GM18867 (cell line): Measurements from ENCODE around the gene CCDC148.
"Not testable (repeated sequence)": the region's sequence is repeated elsewhere in the genome, so short reads cannot be mapped to it uniquely, and the experiment has no call there.

Experiments used
- ATAC-seq: cut with Tn5 transposase; IDR thresholded peaks from one replicate; pipeline ENCODE4 v1.9.1; 2021; ENCODE audit warnings: mild to moderate bottlenecking, moderate library complexity; ENCODE audit not compliant: unreplicated experiment

CCDC148 gene

DNA sequence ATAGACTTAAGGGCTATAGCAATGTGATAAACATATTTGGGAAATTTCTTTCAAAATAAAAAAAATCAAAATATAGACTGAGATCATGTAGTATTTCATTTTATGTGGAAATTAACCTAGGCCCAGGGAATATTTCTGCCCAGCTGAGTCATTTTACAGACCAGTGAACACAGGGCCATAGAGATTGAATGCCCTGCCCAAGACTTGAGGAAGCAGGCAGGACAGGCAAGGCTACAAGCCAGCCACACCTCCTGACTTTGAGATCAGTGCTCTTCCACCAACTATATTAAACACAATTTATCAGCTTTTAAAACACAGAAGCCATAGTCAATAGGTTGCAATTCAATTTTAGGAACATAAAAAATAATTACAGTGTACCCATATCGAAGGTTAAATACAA is 12.9 kb downstream of the CCDC148 start:
- no peak for ATAC-seq

DNA sequence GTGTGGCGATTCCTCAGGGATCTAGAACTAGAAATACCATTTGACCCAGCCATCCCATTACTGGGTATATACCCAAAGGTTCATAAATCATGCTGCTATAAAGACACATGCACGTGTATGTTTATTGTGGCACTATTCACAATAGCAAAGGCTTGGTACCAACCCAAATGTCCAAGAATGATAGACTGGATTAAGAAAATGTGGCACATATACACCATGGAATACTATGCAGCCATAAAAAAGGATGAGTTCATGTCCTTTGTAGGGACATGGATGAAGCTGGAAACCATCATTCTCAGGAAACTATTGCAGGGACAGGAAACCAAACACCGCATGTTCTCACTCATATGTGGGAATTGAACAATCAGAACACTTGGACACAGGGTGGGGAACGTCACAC is 17.5 kb downstream of the CCDC148 start:
- not testable (repeated sequence) for ATAC-seq

- ATAC-seq: not testable (repeated sequence)
These were observed 22.8 kb downstream of the CCDC148 start for GRCh38 chr2:158433716-158434115.

DNA sequence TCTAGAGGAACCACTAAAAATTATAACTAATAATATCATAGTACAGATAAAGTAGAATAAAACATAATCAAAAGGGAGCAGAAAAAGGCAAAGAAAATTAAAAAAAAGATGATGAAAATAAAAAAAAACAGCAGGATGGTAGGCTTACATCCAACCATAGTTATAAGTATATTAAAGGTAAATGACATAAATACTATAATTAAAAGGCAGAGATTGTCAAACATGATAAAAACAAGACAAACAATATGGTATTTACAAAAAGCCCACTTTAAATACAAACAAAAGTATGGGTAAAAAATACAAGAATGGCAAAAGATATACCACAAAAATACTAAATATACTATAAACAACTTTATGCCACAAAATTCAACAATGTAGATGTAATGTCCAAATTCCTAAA is 24.4 kb downstream of the CCDC148 start:
- ATAC-seq: no peak

- no peak for ATAC-seq
These were observed 42.0 kb downstream of the CCDC148 start for GRCh38 chr2:158414538-158414937.

DNA sequence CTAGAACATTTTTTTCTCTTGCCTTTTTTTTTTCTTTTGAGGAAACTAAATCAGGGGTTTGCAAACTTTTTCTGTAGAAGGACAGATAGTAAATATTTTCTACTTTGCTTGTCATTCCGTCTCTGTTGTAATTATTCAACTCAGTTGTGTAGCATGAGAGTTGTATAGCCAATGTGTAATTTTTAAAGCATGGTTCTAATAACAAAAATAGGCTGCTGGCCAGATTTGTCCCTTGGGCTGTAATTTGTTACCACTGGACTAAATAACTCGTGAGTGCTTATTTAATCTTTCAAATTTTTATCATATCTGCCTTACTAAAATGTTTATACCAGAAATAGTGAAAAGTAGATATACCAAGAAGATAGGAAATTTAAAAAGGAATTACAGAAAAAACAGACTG is 43.0 kb downstream of the CCDC148 start:
- no peak for ATAC-seq

DNA sequence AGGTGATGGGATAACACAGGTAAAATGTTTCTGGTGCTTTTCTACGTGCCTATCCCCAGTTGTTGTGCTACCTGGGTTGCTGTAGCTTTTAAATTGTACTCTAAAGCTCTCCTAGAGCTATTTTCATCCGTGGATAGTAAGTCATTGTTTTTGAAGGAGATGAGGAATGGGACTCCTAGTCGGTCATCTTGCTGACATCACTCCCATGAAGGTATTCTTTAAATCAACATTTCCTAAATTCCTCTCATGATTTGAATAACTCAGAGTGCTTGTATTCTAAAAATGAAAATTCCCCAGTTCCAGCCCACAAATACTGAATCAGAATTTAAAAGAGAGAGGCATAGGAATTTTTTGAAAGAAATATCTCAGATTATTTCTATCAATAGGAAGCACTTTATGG is 44.3 kb downstream of the CCDC148 start:
- no peak for ATAC-seq

GRCh38 chr2:158411748-158412147 is 44.8 kb downstream of the CCDC148 start:
- no peak for ATAC-seq

DNA sequence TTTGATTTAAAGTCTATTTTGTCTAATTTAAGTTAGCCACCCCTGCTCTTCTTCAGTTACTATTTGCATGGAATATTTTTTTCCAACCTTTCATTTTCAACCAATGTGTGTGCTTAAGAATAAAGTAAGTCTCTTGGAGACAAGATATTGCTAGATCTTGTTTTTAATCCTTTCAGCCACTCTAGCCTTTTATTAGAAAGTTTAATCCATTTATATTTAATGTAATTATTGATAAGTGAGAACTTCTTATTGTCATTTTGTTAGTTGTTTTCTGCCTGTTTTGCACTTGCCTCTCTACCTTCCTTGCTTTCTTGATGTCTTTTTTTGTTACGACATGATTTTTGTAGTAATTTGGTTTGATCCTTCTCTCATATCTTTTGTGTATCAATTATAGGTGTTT is 46.4 kb downstream of the CCDC148 start:
- ATAC-seq: no peak

- no peak for ATAC-seq
These were observed 49.5 kb downstream of the CCDC148 start for GRCh38 chr2:158407031-158407430.

DNA sequence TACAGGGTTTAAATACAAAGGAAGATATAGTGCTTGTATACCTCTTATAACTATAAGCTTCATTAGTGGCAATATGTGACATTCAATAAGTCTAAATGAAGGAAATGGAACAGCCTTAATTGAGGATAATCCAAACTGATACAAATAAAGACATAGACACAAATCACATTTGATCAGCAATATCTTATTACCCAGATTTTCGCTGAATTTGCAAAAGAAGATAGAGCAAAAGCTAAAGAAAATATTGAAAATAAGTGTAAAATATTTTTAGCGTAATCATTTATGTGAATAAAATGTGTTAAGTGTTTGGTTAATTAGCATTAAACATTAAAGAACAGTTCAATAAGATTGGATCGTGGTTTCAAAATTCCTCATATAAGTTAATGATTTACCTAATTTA is 51.2 kb downstream of the CCDC148 start:
- no peak for ATAC-seq

GRCh38 chr2:158403237-158403636 is 53.3 kb downstream of the CCDC148 start:
- no peak for ATAC-seq

- no peak for ATAC-seq
These were observed 53.9 kb downstream of the CCDC148 start for GRCh38 chr2:158402665-158403064.

- no peak for ATAC-seq
These were observed 61.4 kb downstream of the CCDC148 start for GRCh38 chr2:158395166-158395565.

GRCh38 chr2:158394453-158394852 is 62.1 kb downstream of the CCDC148 start:
- ATAC-seq: no peak

DNA sequence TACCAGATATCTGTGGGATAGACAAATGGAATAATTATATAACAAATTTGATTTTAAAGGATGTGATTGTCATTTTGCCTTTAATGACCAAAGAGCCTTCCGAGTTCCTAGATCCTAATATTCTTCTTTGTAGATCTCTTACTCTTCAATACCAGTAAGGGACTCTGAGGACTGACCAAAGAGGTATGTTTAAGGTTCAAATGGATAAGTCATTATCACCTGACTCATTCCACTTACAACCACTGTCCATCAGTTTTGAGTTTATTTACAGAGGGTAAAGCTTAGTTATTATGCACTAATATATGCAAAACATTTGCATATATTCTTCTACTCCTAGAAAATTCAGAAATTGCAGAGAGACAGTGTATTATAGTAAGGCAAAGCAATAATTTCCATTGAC is 62.7 kb downstream of the CCDC148 start:
- ATAC-seq: no peak

DNA sequence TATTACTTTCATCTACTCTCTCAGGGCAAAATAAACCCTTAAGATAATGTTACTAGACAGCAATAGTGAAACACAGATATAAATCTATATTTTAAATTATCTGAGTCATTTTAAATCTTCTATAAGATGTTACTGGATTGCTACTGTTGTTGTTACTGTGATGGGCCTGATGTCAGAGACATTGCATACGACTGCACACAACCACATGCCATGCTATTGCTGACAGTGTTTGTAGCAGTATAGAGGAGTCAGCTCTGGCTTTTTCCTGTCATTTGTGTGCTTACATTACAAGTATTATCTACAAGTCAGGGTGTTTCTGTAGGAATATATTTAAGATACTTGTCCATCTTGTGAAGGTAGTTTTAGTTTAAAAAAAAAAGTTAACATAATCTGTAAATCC is 63.9 kb downstream of the CCDC148 start:
- no peak for ATAC-seq

DNA sequence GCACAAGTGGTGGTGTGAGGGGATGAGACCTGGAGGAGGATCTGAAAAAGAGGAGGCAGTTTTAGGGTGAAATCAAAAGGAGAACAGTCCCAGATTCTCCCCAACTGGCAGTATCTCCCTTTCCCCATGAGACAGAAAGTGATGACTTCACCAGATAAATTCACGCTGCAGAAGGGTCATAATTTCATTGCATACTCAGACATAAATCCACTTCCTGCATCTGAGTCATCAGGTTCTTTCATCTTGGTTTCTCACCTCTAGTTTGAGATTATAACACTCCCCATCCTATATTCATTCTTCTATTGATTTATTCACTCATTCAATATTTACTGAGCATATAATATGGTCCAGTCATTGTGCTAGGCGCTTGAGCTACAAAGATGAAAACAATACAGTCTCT is 64.7 kb downstream of the CCDC148 start:
- no peak for ATAC-seq

DNA sequence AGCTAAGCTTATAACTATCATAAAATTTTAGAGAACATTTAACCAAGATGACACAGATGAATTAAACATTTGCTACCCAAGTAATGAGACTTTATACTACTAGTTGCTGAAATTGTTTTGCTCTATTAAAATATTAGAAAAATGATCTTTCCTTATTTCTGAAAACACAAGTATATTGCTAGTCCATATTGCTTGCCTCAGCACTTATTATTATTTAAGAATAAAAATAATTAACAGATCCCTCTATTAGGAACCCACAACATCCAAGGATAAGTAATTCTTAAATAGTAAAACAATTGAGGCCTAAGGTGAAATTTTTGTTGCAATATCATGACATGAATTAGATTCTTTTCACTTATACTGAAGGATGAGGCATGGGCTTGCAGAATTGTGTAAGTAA is 65.2 kb downstream of the CCDC148 start:
- no peak for ATAC-seq

DNA sequence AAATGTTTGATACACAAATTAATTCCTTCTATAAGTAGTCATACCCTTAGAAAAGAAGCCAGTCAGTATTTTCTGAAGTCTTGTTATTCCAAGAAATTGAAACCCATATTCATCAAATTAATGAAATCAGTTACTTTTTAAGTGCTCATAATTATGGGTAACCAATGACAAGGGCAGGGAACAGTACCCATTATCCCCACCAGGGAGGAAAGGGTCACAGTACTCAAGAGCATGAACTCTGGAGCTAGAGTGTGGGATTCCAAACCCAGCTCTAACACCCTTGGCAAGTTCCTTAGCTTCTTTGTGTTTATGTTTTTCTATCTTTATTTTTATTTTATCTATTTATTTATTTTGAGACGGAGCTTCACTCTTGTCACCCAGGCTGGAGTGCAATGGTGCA is 68.4 kb downstream of the CCDC148 start:
- no peak for ATAC-seq

- ATAC-seq: no peak
These were observed 70.9 kb downstream of the CCDC148 start for GRCh38 chr2:158385646-158386045.

- no peak for ATAC-seq
These were observed 74.6 kb downstream of the CCDC148 start for GRCh38 chr2:158381978-158382377.

DNA sequence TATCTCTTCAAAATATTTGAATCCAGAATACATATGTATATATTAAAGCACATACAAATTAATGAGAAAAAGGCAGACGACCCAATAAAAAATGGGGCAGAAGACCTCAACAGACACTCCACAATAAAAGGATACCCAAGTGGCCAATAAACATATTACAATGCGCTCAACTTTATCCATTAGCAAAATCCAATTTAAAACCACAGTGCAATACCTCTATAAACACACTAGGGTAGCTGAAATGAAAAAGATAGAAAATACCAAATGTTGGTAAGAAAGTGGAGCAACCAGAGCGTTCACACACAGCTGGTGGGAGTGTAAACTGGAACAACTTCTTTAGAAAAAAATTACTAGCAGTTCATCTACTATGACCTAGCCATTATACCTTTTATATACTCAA is 75.3 kb downstream of the CCDC148 start:
- no peak for ATAC-seq

- no peak for ATAC-seq
These were observed 75.8 kb downstream of the CCDC148 start for GRCh38 chr2:158380746-158381145.
